ENCODE results near the gene RRBP1.

GRCh38 chr20:17640875-17641378, 41.1 kb downstream of the RRBP1 start:
- TF ChIP-seq CTCF (IDR thresholded peaks at IDR 0.05; ENCODE audit: low read length) = no peak
- no peak for TF ChIP-seq EZH2 (IDR thresholded peaks at IDR 0.05; ENCODE audit: borderline replicate concordance, low read length)

Data from OCI-LY1 (cell line).